GM18909 (cell line): ENCODE results near the gene ABTB2.

Source experiments
- ATAC-seq: cut with Tn5 transposase; IDR thresholded peaks from one replicate; pipeline ENCODE4 v1.9.1; 2021; ENCODE audit warnings: mild to moderate bottlenecking; ENCODE audit not compliant: unreplicated experiment, poor library complexity

ABTB2 gene

GRCh38 chr11:34181856-34182405 is 175.9 kb downstream of the ABTB2 start:
- no peak for ATAC-seq

GRCh38 chr11:34181251-34181650 is 176.6 kb downstream of the ABTB2 start:
- ATAC-seq, result no peak

GRCh38 chr11:34180814-34181165 is 177.0 kb downstream of the ABTB2 start:
- peak; percentile 15 for ATAC-seq

GRCh38 chr11:34180040-34180813 is 177.6 kb downstream of the ABTB2 start:
- peak; percentile 59 for ATAC-seq

GRCh38 chr11:34179026-34179675 is 178.7 kb downstream of the ABTB2 start:
- no peak for ATAC-seq

GRCh38 chr11:34178209-34178821 is 179.5 kb downstream of the ABTB2 start:
- ATAC-seq, result no peak

- no peak for ATAC-seq
Measured at GRCh38 chr11:34176751-34177209, 181.0 kb downstream of the ABTB2 start.

GRCh38 chr11:34175284-34176019 is 182.4 kb downstream of the ABTB2 start:
- no peak for ATAC-seq

GRCh38 chr11:34174412-34175041 is 183.3 kb downstream of the ABTB2 start:
- peak; percentile 81 for ATAC-seq

- no peak for ATAC-seq
Measured at GRCh38 chr11:34173050-34173449, 184.8 kb downstream of the ABTB2 start.

- ATAC-seq, result no peak
Measured at GRCh38 chr11:34169686-34170085, 188.1 kb downstream of the ABTB2 start.

GRCh38 chr11:34168642-34169420 is 189.0 kb downstream of the ABTB2 start:
- ATAC-seq, result no peak

GRCh38 chr11:34167961-34168360 is 189.8 kb downstream of the ABTB2 start:
- no peak for ATAC-seq

- ATAC-seq, result no peak
Measured at GRCh38 chr11:34166806-34167740, 190.7 kb downstream of the ABTB2 start.

GRCh38 chr11:34165786-34166555 is 191.8 kb downstream of the ABTB2 start:
- no peak for ATAC-seq

GRCh38 chr11:34165121-34165520 is 192.7 kb downstream of the ABTB2 start:
- ATAC-seq, result no peak

- no peak for ATAC-seq
Measured at GRCh38 chr11:34162856-34163255, 195.0 kb downstream of the ABTB2 start.

GRCh38 chr11:34162493-34162820 is 195.4 kb downstream of the ABTB2 start:
- ATAC-seq, result no peak
